Ovary (tissue), 9 donors: ENCODE measurements around the gene ZNF418. TPM values are rescaled to one million over a fixed set of nuclear protein-coding genes. Genes with fewer than 3 reads are reported as not detected.
A peak's percentile ranks its signal among the peaks of the same experiment; 100 is the strongest.
"Not testable (repeated sequence)": the region's sequence is repeated elsewhere in the genome, so short reads cannot be mapped to it uniquely, and the experiment has no call there.

ENCODE experiments used
- DNase-seq, 5 donors: peaks; one replicate each; pipeline ENCODE4 v3.0.0-alpha.2; 2019 to 2020
- H3K27ac ChIP-seq, 2 donors: fragments of 200-600 bp; one replicate each; pipeline versions ENCODE4 v1.5.1 to v1.8.0; 2019 to 2022
- H3K27me3 ChIP-seq: fragments of 200-600 bp; one replicate; pipeline ENCODE4 v1.8.0; 2022
- H3K36me3 ChIP-seq: fragments of 200-600 bp; sonication (generic); one replicate; pipeline ENCODE4 v1.5.1; 2019
- H3K4me1 ChIP-seq: one replicate; pipeline ENCODE4 v1.8.1; 2013; ENCODE audit warnings: mild to moderate bottlenecking, moderate library complexity; ENCODE audit not compliant: insufficient read depth
- H3K4me3 ChIP-seq: fragments of 200-600 bp; sonication (generic); one replicate; pipeline ENCODE4 v1.5.1; 2017
- H3K9me3 ChIP-seq, 2 donors: fragments of 200-600 bp in 1 of 2; sonication (generic) in 1 of 2; one replicate each; pipeline versions ENCODE4 v1.5.1 to v1.8.1; 2013 to 2019; ENCODE audit warnings: mild to moderate bottlenecking in 1 of 2, moderate library complexity in 1 of 2
- EP300 ChIP-seq: sonication (generic); formaldehyde crosslinking; IDR thresholded peaks from one replicate; pipeline ENCODE4 v1.6.1; 2017; ENCODE audit warnings: antibody characterized with exemption
- POLR2A ChIP-seq: fragments of 450-650 bp; IDR thresholded peaks from one replicate; pipeline ENCODE4 v1.6.1; 2017; ENCODE audit warnings: antibody characterized with exemption, mild to moderate bottlenecking, moderate library complexity
- WGBS, 3 donors: extraction: QIAGEN DNeasy Blood & Tissue Kit in 1 of 3; methylation state at CpG; one replicate each; pipeline versions ENCODE4 v1.1.5 to v1.1.7; 2013 to 2017; 5-methylcytosine and 5-hydroxymethylcytosine counted together
- intact Hi-C, 4 donors: fragments of 100-400 bp; cut with DNase I; formaldehyde crosslinking; loops; one replicate each; pipeline versions ENCODE4 v1.11.0 to v1.15.1; 2022 to 2023
- polyA plus RNA-seq, 2 donors: library from polyadenylated mRNA; stranded (reverse); fragments of 200-250 nt in 1 of 2; fragments of 350-450 nt in 1 of 2; fragmentation: Illumina TruSeq in 1 of 2; extraction: RNeasy Lipid Tissue Mini Kit (QIAGEN cat#74804) in 1 of 2; gene quantifications; one replicate each; pipeline ENCODE4 v1.2.3, GENCODE V29; 2013 to 2014
- total RNA-seq, 7 donors: library from RNA; depleted of rRNA in 2 of 7; stranded (reverse); fragments of >200 nt in 2 of 7; fragmentation: NEBNext Ultra II Directional in 3 of 7; extraction: Animal tissue kit (Norgen Biotek cat#: 25700) in 3 of 7; gene quantifications; one replicate each; pipeline versions ENCODE4 v1.1.0 to v1.2.4, GENCODE V29; 2016 to 2023
- TF ChIP-seq, protein P1 (sequence below), 3 donors: fragments of 450-650 bp in 2 of 3; fragments of 200-600 bp in 1 of 3; IDR thresholded peaks; one replicate each; pipeline versions ENCODE4 v1.5.1 to v1.8.0; 2016 to 2022; ENCODE audit warnings: antibody characterized with exemption in 3 of 3, mild to moderate bottlenecking in 1 of 3
- donor health status: DM: no; HTN: no; CAD: no; lungs with moderate emphysema.
- donor health status: DM: no; HTN: no; CAD: no.
- donor health status: Bipolar disorder and iron deficiency.
- donor health status: DM: yes; HTN: yes; CAD: no.
- donor health status: DM: no; HTN: no; CAD: no.
- donor health status: DM: yes; HTN: yes; CAD: no.

Gene ZNF418
- total and polyA plus RNA-seq, 9 donors = 3.4 to 13.6 (median 9.4) TPM

DNA sequence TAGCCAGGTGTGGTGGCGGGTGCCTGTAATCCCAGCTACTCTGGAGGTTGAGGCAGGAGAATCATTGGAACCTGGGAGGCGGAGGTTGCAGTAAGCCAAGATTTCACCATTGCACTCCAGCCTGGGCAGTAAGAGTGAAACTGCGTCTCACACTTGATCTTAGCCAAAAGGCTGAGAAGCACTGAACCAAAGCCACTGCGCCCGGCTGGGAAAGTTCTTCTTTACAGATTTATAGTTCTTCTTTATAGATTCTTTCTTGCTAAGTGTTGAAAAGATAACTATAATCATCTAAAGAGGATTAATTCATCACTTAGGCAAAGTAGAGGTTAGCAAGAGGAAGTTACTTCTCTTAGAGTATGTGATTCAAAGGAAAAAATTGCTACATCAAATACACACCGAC lies 29.9 kb downstream of the ZNF418 start:
- 92 to 93% (median 93%) methylated on average over 6 of the region's 6 CpGs for WGBS, 3 donors
- intact Hi-C loops = no loop called here
- no peak overlapping the region for H3K4me3 ChIP-seq
- no peaks in the 10 kb centered on the region for H3K36me3 ChIP-seq
- no peaks in the 10 kb centered on the region for H3K4me1 ChIP-seq
- no peak overlapping the region for H3K27ac ChIP-seq
- peaks cover 0 to 24% of the 10 kb centered on the region in 2 donors for H3K9me3 ChIP-seq
- no peak for TF ChIP-seq POLR2A
- TF ChIP-seq EP300 = no peak
- TF ChIP-seq, protein P1, sequence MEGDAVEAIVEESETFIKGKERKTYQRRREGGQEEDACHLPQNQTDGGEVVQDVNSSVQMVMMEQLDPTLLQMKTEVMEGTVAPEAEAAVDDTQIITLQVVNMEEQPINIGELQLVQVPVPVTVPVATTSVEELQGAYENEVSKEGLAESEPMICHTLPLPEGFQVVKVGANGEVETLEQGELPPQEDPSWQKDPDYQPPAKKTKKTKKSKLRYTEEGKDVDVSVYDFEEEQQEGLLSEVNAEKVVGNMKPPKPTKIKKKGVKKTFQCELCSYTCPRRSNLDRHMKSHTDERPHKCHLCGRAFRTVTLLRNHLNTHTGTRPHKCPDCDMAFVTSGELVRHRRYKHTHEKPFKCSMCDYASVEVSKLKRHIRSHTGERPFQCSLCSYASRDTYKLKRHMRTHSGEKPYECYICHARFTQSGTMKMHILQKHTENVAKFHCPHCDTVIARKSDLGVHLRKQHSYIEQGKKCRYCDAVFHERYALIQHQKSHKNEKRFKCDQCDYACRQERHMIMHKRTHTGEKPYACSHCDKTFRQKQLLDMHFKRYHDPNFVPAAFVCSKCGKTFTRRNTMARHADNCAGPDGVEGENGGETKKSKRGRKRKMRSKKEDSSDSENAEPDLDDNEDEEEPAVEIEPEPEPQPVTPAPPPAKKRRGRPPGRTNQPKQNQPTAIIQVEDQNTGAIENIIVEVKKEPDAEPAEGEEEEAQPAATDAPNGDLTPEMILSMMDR (IDR thresholded peaks at IDR 0.05) = no peak
- DNase-seq = no peak
- no peaks in the 10 kb centered on the region for H3K27me3 ChIP-seq

DNA sequence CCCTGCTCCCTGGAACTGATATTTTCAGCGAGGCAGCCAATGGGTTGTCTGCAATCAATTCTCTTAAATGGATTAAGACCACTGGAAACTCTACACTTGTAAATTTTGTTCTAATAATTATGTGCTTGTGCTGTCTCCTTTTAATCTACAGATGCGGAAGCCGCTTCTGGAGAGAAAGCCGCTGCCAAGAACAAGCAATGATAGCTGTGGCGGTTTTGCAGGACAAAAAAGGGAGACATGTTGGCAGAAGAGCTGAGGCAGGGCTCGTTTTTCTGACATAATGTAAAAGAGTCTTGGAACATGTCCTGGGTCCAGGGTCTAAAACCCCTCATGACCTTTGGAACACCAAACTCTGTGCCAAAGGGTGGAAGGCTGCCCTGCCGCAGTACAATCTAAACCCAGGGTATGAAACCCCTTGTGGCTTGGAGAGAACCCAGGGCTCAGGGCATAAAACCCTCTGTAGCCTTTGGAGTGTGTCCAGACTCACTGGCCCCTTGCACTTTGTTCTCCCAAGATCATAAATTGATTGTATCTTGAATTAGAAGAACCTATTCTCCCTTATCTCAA lies 31.5 kb downstream of the ZNF418 start:
- Histone ChIP-seq H3K4me1 (no peaks in the 10 kb centered on the region), H3K27ac (no peak overlapping the region), H3K36me3 (no peaks in the 10 kb centered on the region), H3K27me3 (no peaks in the 10 kb centered on the region), H3K4me3 (no peak overlapping the region), H3K9me3 (peaks cover 0 to 12% of the 10 kb centered on the region in 2 donors)
- no peak for DNase-seq
- TF ChIP-seq EP300 (no peak), POLR2A (no peak)
- TF ChIP-seq, protein P1 (IDR thresholded peaks at IDR 0.05) = no peak
- 57 to 62% (median 58%) methylated on average over 7 of the region's 7 CpGs for WGBS, 3 donors
- intact Hi-C loops = no loop called here

- intact Hi-C loops = no loop called here
- H3K4me3 ChIP-seq = no peak overlapping the region
- TF ChIP-seq EP300 = no peak
- TF ChIP-seq POLR2A = no peak
- TF ChIP-seq, protein P1 (IDR thresholded peaks at IDR 0.05) = no peak
- no peaks in the 10 kb centered on the region for H3K36me3 ChIP-seq
- WGBS, 3 donors = 23 to 36% (median 28%) methylated on average over 5 of the region's 5 CpGs
- no peak overlapping the region for H3K27ac ChIP-seq
- no peaks in the 10 kb centered on the region for H3K27me3 ChIP-seq
- peaks cover 0 to 4% of the 10 kb centered on the region in 2 donors for H3K9me3 ChIP-seq
- no peaks in the 10 kb centered on the region for H3K4me1 ChIP-seq
- no peak for DNase-seq
These were observed 34.9 kb downstream of the ZNF418 start for GRCh38 chr19:57900311-57900710.

DNA sequence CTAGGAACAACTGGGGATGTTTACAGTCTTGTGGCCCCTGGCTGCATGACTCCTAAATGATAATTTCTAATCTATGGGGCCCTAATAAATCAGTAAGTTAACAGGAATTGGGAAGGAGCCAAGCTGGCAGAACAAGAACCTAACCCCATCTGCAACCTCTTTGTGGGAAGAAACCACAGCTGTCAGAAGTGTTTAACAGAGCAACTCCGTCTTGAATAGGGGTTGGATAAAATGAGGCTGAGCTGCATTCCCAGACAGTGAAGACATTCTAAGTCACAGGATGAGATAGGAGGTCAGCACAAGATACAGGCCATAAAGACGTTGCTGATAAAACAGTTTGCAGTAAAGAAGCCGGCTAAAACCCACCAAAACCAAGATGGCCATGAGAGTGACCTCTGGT lies 44.5 kb downstream of the ZNF418 start:
- H3K27me3 ChIP-seq, intact Hi-C loops, DNase-seq, H3K27ac ChIP-seq, H3K9me3 ChIP-seq, H3K4me1 ChIP-seq, H3K4me3 ChIP-seq, H3K36me3 ChIP-seq: not testable (repeated sequence)
- WGBS, 3 donors = 12 to 15% (median 15%) methylated on average over 3 of the region's 3 CpGs

- peak within 1 kb of the TSS; percentile 51 for H3K4me3 ChIP-seq
- intact Hi-C loops = no loop called here
- 1% methylated on average over 37 to 43 of the region's 43 CpGs for WGBS, 3 donors
- peak; percentile 72 to 85 (median 78) for DNase-seq
- H3K9me3 ChIP-seq = peaks cover 0 to 7% of the 10 kb centered on the region in 2 donors
- TF ChIP-seq, protein P1 (IDR thresholded peaks at IDR 0.05) = peak in 2 of 3 donors; percentile 22 to 53
- TF ChIP-seq POLR2A (no peak), EP300 (no peak)
- no peaks in the 10 kb centered on the region for H3K4me1 ChIP-seq
- no peaks in the 10 kb centered on the region for H3K27me3 ChIP-seq
- no peak within 1 kb of the TSS for H3K27ac ChIP-seq
- no peaks in the 10 kb centered on the region for H3K36me3 ChIP-seq
These were observed 46.5 kb downstream of the ZNF418 start, which contains the start of gene ZNF814 for GRCh38 chr19:57888560-57889231. Gene ZNF814, minus strand, starts transcription at chr19:57889037. Its CDS starts 235 bp downstream, at chr19:57888802.
